ENCODE results near the gene POLN. TPM values are rescaled to one million over a fixed set of nuclear protein-coding genes. Genes with fewer than 3 reads are reported as not detected.

The POLN gene
- polyA plus RNA-seq, 1 experiment = 0.35 TPM

DNA sequence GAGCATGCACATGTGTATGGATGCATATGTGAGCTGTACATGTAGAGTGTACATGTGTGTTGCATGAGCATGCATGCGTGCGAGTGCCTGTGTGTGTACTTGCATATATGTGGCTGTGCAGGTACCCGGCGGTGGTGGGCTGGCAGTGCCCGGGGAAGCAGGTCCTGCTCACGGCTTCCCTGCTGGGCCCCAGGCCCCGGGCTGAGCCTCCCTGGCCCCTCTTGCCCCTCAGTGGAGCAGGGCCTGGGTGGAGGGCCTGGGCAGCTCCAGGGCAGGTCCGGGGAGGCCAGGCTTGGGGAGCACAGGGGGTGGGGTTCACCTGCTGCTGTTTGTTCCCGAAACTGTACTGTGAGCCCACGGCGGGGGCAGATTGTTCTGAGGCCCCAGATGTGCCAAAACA is 173.4 kb downstream of the POLN start:
- no peak overlapping the region for H3K4me3 ChIP-seq (ENCODE audit: low read depth, low read length)
- CTCF ChIA-PET = no interaction called here
- no peak overlapping the region for H3K27ac ChIP-seq (ENCODE audit: low read depth, low read length)
- TF ChIP-seq, protein P1, sequence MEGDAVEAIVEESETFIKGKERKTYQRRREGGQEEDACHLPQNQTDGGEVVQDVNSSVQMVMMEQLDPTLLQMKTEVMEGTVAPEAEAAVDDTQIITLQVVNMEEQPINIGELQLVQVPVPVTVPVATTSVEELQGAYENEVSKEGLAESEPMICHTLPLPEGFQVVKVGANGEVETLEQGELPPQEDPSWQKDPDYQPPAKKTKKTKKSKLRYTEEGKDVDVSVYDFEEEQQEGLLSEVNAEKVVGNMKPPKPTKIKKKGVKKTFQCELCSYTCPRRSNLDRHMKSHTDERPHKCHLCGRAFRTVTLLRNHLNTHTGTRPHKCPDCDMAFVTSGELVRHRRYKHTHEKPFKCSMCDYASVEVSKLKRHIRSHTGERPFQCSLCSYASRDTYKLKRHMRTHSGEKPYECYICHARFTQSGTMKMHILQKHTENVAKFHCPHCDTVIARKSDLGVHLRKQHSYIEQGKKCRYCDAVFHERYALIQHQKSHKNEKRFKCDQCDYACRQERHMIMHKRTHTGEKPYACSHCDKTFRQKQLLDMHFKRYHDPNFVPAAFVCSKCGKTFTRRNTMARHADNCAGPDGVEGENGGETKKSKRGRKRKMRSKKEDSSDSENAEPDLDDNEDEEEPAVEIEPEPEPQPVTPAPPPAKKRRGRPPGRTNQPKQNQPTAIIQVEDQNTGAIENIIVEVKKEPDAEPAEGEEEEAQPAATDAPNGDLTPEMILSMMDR (IDR thresholded peaks at IDR 0.05; ENCODE audit: low read depth, low read length) = no peak
- POLR2A ChIA-PET = no interaction called here
- peaks cover 12% of the 10 kb centered on the region for H3K27me3 ChIP-seq (ENCODE audit: control insufficient read depth, insufficient read depth, low read length)
- peaks cover 2% of the 10 kb centered on the region; the same call in 1 of the 2 replicates for H3K9me3 ChIP-seq (ENCODE audit: control insufficient read depth, insufficient read depth, low read length)
- no peak for DNase-seq (ENCODE audit: low read depth, low spot score)

DNA sequence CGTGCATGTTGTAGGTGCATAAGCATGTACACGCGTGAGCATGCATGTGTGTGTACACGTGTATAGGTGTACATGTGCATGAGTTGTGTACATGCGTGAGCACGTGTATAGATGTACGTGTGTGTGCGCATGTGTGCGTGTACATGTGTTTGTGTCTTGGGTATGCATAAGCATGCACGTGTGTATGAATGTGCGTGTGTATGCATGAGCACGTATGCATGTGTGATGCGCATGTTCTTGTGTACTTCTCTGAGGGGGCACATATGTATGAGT is 173.8 kb downstream of the POLN start:
- CTCF ChIA-PET = no interaction called here
- Histone ChIP-seq H3K27ac (ENCODE audit: low read depth, low read length) (no peak overlapping the region), H3K27me3 (ENCODE audit: control insufficient read depth, insufficient read depth, low read length) (peaks cover 12% of the 10 kb centered on the region), H3K9me3 (ENCODE audit: control insufficient read depth, insufficient read depth, low read length) (peaks cover 2% of the 10 kb centered on the region; the same call in 1 of the 2 replicates), H3K4me3 (ENCODE audit: low read depth, low read length) (no peak overlapping the region)
- POLR2A ChIA-PET = no interaction called here
- TF ChIP-seq, protein P1 (IDR thresholded peaks at IDR 0.05; ENCODE audit: low read depth, low read length) = no peak
- DNase-seq (ENCODE audit: low read depth, low spot score) = no peak

DNA sequence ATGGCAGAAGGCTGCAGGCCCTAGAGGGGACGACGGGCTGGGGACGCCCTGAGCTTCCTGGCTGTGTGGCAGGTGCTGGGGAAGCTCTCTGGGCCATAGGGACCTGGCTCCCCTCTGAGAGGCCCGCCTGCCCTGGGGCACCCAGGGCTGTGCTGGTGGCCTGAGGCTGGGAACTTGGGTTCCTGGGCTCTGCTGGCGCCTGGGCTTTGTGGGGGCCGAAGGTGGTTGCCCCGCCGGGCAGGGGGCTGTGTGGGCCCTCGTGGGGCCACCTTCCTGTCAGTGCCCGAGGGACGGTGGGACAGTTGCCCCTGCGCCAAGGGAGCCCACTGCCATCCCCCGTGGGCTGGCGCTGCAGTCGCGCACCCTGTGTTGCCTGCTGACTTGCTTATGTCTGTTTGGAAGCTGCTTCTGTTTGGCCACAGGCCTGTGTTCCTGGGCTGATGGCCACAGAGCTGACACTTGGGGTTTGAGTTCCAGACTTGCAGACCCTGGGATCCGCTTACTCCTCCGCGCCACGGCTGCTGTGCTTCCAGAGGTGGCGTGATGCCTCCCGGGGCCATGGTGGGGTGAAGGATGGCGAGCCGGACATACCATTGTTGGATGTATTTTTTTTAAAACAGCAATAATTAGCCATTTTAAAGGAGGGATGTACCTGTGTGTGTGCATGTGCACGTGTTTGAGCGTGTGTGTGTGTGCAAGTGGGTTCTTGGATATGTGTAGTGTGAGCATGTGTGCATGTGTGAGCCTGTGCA is 174.3 kb downstream of the POLN start:
- Histone ChIP-seq H3K4me3 (ENCODE audit: low read depth, low read length) (no peak overlapping the region), H3K27ac (ENCODE audit: low read depth, low read length) (no peak overlapping the region), H3K27me3 (ENCODE audit: control insufficient read depth, insufficient read depth, low read length) (peaks cover 12% of the 10 kb centered on the region), H3K9me3 (ENCODE audit: control insufficient read depth, insufficient read depth, low read length) (peaks cover 2% of the 10 kb centered on the region; the same call in 1 of the 2 replicates)
- ChIA-PET POLR2A (no interaction called here), CTCF (no interaction called here)
- TF ChIP-seq, protein P1 (IDR thresholded peaks at IDR 0.05; ENCODE audit: low read depth, low read length) = no peak
- DNase-seq (ENCODE audit: low read depth, low spot score) = no peak

DNA sequence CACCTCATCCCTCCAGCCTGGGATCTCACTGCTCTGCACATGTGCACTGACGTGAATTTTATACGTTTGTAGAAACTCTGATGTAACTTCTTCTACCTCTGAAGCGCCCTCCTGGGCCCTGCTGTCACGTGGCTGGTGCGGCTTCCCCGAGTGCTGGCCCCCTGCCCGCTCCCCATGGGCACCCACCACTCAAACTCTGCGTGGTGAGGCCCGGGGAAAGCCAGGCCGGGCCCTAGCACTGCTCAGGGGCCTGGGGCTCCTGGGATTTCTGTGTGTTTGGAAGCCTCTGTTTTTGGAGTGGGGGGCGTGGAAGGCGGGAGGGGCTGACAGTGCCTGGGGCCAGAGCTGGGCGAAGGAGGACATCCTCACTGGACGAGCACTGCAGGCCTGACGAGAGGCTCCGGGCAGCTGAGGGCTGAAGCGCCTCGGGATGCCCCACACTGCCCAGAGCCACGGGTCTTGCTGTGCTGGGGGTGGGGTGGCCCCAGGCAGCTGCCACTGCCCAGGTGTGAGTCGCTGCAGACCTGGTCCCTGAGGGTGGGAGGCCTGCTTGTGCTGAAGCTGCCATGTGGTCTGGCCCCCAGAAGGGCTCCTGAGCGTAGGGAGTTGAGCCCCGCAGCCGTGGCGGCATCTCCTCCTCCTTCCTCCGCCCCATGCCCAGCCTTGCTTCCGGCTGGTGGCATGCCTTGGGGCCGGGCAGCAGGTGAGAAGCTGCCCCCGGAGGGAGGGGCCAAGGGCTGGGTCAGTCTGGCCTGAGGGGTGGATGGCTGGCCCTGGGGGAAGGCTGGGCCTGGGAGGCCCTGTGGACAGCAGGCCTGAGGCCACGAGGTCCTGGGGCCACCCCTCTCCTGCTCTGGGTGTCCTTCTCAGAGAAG is 175.1 kb downstream of the POLN start:
- no peak for DNase-seq (ENCODE audit: low read depth, low spot score)
- H3K27ac ChIP-seq (ENCODE audit: low read depth, low read length) = no peak overlapping the region
- H3K4me3 ChIP-seq (ENCODE audit: low read depth, low read length) = no peak overlapping the region
- ChIA-PET CTCF (no interaction called here), POLR2A (no interaction called here)
- peaks cover 2% of the 10 kb centered on the region; the same call in 1 of the 2 replicates for H3K9me3 ChIP-seq (ENCODE audit: control insufficient read depth, insufficient read depth, low read length)
- H3K27me3 ChIP-seq (ENCODE audit: control insufficient read depth, insufficient read depth, low read length) = peaks cover 7% of the 10 kb centered on the region
- TF ChIP-seq, protein P1 (IDR thresholded peaks at IDR 0.05; ENCODE audit: low read depth, low read length) = no peak

DNA sequence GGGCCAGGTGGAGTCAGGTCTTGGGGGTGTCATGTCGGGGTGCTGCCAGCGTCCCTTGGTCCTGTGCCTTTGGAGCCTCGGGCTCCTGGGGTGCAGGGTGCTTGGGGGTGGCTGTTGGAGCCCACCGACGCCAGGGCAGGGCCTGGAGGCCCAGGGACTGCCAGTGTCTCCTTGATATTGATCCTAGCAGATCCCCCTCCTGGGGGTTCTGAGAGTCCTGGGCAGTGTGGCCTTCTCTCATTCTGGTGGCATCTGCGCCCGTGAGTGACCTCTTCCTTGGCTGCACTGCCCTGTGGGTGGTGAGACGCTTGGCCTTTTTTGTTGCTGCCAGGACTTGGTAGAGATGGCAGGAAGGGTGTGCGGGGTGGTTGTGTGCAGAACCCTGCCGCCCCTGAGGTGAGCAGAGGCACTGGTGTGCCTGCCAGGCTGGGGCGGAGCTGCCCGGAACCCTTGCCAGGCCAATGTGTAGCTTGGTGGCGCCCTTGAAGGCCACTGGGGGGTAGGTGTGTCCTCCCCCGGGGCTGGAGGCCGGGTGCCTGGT is 175.8 kb downstream of the POLN start:
- Histone ChIP-seq H3K4me3 (ENCODE audit: low read depth, low read length) (no peak overlapping the region), H3K27ac (ENCODE audit: low read depth, low read length) (no peak overlapping the region), H3K27me3 (ENCODE audit: control insufficient read depth, insufficient read depth, low read length) (peaks cover 6% of the 10 kb centered on the region), H3K9me3 (ENCODE audit: control insufficient read depth, insufficient read depth, low read length) (peaks cover 2% of the 10 kb centered on the region; the same call in 1 of the 2 replicates)
- ChIA-PET POLR2A (no interaction called here), CTCF (no interaction called here)
- TF ChIP-seq, protein P1 (IDR thresholded peaks at IDR 0.05; ENCODE audit: low read depth, low read length) = no peak
- DNase-seq (ENCODE audit: low read depth, low spot score) = no peak

Data from AG04450 (cell line).